Measurements from ENCODE around the gene HIRIP3. TPM values are rescaled to one million over a fixed set of nuclear protein-coding genes. Genes with fewer than 3 reads are reported as not detected.

Gene HIRIP3
- total and polyA plus RNA-seq, 2 of the 13 experiments (the other 11 are each of a cell fraction or from before 2014, with no cell fraction given) = 12.6 to 17.2 TPM

DNA sequence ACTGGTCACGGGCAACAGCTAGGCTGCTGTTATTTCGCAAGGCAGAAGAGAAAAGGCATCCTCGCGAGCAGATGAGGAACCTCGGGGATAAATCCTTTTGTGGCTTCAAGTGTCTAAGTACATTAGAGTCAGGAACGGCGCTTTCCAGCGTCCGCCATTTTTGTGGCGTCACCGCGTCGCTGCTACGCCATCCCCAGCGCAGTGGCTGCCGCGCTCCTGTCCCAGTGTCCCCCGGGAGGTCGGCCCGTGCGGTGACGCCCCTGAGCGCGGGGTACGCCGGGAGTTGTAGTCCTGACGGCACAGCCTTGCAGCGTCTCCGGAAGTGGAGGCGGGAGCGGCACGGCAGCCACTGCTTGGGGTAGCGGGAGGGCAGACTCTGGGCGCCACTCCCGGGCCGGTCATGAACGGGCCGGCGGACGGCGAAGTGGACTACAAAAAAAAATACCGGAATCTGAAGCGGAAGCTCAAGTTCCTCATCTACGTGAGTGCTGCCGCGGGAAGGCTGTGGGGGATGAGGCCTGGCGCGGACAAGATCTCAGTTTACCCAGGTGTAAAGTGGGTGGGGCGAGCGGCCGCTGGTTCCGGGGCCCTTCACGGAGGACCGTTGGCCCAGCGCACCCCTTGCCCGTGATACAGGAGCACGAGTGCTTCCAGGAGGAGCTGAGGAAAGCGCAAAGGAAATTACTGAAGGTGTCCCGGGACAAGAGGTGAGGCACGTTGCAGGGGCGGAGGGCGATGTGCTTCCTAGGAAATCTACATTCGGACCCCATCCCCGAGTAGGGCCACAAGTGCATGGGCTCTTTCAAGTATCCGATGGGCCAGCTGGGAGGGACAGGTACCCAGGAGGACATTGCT lies 721 bp upstream of the HIRIP3 start, which contains the start of gene INO80E (continued):
- TF ChIP-seq, protein P1, sequence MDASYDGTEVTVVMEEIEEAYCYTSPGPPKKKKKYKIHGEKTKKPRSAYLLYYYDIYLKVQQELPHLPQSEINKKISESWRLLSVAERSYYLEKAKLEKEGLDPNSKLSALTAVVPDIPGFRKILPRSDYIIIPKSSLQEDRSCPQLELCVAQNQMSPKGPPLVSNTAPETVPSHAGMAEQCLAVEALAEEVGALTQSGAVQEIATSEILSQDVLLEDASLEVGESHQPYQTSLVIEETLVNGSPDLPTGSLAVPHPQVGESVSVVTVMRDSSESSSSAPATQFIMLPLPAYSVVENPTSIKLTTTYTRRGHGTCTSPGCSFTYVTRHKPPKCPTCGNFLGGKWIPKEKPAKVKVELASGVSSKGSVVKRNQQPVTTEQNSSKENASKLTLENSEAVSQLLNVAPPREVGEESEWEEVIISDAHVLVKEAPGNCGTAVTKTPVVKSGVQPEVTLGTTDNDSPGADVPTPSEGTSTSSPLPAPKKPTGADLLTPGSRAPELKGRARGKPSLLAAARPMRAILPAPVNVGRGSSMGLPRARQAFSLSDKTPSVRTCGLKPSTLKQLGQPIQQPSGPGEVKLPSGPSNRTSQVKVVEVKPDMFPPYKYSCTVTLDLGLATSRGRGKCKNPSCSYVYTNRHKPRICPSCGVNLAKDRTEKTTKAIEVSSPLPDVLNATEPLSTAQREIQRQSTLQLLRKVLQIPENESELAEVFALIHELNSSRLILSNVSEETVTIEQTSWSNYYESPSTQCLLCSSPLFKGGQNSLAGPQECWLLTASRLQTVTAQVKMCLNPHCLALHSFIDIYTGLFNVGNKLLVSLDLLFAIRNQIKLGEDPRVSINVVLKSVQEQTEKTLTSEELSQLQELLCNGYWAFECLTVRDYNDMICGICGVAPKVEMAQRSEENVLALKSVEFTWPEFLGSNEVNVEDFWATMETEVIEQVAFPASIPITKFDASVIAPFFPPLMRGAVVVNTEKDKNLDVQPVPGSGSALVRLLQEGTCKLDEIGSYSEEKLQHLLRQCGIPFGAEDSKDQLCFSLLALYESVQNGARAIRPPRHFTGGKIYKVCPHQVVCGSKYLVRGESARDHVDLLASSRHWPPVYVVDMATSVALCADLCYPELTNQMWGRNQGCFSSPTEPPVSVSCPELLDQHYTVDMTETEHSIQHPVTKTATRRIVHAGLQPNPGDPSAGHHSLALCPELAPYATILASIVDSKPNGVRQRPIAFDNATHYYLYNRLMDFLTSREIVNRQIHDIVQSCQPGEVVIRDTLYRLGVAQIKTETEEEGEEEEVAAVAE (CRISPR knock-in tag; IDR thresholded peaks at IDR 0.05; ENCODE audit: borderline replicate concordance) = peak; percentile 83
- TF ChIP-seq GZF1 (CRISPR knock-in tag; IDR thresholded peaks at IDR 0.05) (no peak), PHF8 (CRISPR knock-in tag; IDR thresholded peaks at IDR 0.05) (peak; percentile 97), ZNF343 (CRISPR knock-in tag; IDR thresholded peaks at IDR 0.05) (no peak), YEATS4 (CRISPR knock-in tag; IDR thresholded peaks at IDR 0.05; ENCODE audit: borderline replicate concordance) (peak; percentile 97), NCOA2 (CRISPR knock-in tag; IDR thresholded peaks at IDR 0.05) (peak; percentile 39; the same call in 1 of the 2 replicates), ZNF235 (CRISPR knock-in tag; IDR thresholded peaks at IDR 0.05; ENCODE audit: borderline replicate concordance) (peak; percentile 95), CCAR2 (optimal IDR thresholded peaks at IDR 0.05; ENCODE audit: low read depth, low read length) (no peak), DNMT3B (CRISPR knock-in tag; conservative IDR thresholded peaks at IDR 0.05) (peak; percentile 82), XRCC5 (optimal IDR thresholded peaks at IDR 0.05; ENCODE audit: low read length) (peak; percentile 88), ZNF350 (CRISPR knock-in tag; IDR thresholded peaks at IDR 0.05; ENCODE audit: borderline replicate concordance, low read depth) (peak; percentile 95), MEIS1 (CRISPR knock-in tag; IDR thresholded peaks at IDR 0.05; ENCODE audit: borderline replicate concordance) (no peak), ZSCAN9 (CRISPR knock-in tag; IDR thresholded peaks at IDR 0.05; ENCODE audit: borderline replicate concordance) (peak; percentile 93)
- TF ChIP-seq, protein P2, sequence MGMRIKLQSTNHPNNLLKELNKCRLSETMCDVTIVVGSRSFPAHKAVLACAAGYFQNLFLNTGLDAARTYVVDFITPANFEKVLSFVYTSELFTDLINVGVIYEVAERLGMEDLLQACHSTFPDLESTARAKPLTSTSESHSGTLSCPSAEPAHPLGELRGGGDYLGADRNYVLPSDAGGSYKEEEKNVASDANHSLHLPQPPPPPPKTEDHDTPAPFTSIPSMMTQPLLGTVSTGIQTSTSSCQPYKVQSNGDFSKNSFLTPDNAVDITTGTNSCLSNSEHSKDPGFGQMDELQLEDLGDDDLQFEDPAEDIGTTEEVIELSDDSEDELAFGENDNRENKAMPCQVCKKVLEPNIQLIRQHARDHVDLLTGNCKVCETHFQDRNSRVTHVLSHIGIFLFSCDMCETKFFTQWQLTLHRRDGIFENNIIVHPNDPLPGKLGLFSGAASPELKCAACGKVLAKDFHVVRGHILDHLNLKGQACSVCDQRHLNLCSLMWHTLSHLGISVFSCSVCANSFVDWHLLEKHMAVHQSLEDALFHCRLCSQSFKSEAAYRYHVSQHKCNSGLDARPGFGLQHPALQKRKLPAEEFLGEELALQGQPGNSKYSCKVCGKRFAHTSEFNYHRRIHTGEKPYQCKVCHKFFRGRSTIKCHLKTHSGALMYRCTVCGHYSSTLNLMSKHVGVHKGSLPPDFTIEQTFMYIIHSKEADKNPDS (CRISPR knock-in tag; IDR thresholded peaks at IDR 0.05) = peak; percentile 88; the same call in 1 of the 2 replicates
- TF ChIP-seq, protein P3, sequence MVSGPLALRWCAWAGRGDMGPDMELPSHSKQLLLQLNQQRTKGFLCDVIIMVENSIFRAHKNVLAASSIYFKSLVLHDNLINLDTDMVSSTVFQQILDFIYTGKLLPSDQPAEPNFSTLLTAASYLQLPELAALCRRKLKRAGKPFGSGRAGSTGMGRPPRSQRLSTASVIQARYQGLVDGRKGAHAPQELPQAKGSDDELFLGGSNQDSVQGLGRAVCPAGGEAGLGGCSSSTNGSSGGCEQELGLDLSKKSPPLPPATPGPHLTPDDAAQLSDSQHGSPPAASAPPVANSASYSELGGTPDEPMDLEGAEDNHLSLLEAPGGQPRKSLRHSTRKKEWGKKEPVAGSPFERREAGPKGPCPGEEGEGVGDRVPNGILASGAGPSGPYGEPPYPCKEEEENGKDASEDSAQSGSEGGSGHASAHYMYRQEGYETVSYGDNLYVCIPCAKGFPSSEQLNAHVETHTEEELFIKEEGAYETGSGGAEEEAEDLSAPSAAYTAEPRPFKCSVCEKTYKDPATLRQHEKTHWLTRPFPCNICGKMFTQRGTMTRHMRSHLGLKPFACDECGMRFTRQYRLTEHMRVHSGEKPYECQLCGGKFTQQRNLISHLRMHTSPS (CRISPR knock-in tag; IDR thresholded peaks at IDR 0.05; ENCODE audit: low read depth) = peak; percentile 53; the same call in 1 of the 2 replicates
- TF ChIP-seq, protein P4, sequence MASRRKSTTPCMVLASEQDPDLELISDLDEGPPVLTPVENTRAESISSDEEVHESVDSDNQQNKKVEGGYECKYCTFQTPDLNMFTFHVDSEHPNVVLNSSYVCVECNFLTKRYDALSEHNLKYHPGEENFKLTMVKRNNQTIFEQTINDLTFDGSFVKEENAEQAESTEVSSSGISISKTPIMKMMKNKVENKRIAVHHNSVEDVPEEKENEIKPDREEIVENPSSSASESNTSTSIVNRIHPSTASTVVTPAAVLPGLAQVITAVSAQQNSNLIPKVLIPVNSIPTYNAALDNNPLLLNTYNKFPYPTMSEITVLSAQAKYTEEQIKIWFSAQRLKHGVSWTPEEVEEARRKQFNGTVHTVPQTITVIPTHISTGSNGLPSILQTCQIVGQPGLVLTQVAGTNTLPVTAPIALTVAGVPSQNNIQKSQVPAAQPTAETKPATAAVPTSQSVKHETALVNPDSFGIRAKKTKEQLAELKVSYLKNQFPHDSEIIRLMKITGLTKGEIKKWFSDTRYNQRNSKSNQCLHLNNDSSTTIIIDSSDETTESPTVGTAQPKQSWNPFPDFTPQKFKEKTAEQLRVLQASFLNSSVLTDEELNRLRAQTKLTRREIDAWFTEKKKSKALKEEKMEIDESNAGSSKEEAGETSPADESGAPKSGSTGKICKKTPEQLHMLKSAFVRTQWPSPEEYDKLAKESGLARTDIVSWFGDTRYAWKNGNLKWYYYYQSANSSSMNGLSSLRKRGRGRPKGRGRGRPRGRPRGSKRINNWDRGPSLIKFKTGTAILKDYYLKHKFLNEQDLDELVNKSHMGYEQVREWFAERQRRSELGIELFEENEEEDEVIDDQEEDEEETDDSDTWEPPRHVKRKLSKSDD (CRISPR knock-in tag; IDR thresholded peaks at IDR 0.05; ENCODE audit: low read depth) = peak; percentile 100

Measured in HepG2 (cell line).